Nucleus accumbens (tissue), 56 donors: ENCODE results near the gene DEPDC1.
"Not testable (repeated sequence)": the region's sequence is repeated elsewhere in the genome, so short reads cannot be mapped to it uniquely, and the experiment has no call there.

ENCODE experiments used
- DNase-seq, 56 donors: peaks; one replicate each; lab custom pipeline; 2025; lab: John Stamatoyannopoulos, UW

DEPDC1 gene, protein sequence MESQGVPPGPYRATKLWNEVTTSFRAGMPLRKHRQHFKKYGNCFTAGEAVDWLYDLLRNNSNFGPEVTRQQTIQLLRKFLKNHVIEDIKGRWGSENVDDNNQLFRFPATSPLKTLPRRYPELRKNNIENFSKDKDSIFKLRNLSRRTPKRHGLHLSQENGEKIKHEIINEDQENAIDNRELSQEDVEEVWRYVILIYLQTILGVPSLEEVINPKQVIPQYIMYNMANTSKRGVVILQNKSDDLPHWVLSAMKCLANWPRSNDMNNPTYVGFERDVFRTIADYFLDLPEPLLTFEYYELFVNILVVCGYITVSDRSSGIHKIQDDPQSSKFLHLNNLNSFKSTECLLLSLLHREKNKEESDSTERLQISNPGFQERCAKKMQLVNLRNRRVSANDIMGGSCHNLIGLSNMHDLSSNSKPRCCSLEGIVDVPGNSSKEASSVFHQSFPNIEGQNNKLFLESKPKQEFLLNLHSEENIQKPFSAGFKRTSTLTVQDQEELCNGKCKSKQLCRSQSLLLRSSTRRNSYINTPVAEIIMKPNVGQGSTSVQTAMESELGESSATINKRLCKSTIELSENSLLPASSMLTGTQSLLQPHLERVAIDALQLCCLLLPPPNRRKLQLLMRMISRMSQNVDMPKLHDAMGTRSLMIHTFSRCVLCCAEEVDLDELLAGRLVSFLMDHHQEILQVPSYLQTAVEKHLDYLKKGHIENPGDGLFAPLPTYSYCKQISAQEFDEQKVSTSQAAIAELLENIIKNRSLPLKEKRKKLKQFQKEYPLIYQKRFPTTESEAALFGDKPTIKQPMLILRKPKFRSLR

DNA sequence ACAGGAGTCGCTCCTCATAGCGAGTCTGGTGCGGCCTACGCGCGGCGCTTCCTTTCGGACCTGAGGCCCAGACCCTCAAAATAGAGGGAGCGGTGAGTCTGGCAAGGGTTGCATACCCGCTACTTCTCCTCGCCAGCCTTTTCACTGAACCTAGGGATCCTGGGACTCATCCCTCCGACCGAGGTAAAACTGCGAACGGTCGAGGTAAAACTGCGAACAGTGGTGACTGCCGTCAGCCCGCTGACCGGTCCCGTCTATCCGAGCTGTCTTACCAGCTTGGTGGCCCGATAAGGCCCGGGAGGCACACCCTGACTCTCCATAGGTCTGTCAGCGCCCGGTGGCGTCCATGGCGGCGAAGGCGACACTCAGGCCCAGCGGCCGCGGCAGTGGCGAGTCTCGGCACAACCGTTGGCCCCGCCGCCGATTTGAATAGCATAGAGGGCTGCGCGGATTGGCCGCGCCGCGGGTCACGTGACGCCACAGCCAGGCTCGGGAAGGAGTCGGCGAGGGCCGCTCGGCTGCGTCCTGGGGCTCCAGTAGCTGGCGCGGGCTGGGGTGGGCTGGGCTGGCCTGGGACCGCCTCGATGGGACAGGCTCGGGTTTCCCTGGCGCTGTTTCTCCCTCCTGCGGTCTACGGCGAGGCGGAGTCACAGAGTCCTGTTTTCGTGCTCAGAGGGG, at the start of gene DEPDC1:
Gene DEPDC1, minus strand, starts transcription at position 403 of the 678 bp plus-strand sequence. Its CDS starts 83 bp downstream, at position 320.
- peak; percentile 47 to 93 (median 82) for DNase-seq

DNA sequence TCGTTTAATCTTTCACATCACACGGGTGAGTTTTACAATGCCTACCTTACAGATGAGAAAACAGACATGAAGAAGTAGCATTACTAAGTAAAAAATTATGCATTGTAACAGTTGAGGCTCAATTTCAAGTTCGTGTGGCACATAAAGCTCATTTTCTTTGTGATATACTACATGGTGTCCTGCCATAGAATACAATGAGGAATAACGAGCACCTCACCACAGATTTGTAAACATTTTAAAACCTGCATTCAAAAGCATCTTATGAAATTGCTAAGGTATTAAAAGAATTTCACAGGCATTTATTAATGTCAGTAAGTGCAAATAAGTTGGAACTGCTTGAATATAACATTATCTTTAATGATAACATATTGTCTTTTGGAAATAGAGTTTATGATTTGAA, 47.8 kb upstream of the DEPDC1 start:
- DNase-seq, result no peak

DNA sequence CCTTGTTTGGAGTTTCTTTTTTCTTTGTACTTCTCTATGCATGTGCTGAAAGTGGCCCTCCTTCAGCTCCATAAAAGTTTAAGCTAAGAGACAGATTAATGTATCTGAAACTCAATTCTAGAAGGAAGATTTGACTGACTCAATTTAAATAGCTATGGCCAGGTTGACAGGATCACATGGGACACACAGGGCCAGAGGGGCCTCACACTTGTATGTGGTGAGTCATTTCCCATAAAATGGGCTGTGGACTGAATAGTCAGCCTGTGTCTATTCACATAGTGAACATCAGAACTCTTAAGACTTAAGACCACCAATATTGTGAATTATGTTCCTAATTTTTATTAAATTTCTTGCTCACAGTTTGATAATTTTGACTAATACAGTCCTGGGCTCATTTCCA, 45.7 kb upstream of the DEPDC1 start:
- DNase-seq, result no peak

DNA sequence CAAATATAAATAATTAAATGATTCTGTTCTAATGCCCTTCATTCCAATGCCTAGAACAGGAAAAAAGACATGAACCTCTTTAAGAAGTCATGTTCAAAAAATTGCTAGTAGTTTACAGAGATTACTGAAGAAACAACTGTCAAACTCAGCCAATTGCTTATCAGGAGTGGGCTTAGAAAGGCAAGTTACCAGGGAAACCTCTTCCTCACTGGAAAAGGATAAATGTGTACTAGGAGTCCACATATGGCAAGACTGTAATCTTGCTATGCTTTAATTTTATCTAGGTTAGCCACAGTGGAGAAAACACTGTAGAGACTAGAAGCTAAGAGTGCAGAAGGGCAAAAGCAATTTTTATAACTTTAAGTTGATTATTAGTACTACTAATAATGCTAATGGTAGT, 42.1 kb upstream of the DEPDC1 start:
- DNase-seq, result no peak

DNA sequence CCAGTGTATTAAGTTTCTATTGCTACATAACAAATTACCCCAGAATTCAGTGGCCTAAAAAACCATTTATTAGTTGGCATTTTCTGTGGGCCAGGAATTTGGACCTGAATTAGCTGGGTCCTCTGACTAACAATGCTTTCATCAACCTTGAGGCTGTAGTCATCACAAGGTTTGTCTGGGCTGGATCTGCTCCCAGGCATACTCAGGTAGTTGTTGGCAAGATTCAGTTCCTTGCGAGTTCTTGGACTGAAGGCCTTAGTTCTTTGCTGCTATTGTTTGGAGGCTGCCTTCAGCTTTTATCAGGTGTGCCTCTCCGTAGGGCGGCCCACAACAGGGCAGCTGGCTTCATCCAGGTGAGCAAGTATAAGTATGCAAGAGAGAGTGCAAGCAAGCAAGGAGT, 31.4 kb upstream of the DEPDC1 start:
- DNase-seq, result no peak

DNA sequence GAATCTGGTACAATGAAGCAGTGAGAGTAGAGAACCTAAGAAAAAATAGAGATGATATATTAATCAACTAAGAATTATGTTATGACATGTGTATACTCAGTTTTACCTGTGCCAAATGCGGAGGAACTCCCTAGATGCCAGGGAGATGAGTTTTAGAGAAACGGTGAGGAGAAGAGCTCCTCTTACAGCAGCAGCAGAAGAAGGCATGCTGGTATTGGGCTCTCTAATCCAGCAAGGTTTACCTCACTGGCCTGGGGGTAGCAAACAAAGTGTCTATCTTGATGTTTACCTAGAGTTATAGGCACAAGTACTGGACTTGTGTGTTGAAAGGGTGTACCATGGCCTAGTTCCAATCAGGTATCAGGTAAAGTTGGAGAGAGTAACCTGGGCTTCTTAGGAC, 28.9 kb upstream of the DEPDC1 start:
- no peak for DNase-seq

DNA sequence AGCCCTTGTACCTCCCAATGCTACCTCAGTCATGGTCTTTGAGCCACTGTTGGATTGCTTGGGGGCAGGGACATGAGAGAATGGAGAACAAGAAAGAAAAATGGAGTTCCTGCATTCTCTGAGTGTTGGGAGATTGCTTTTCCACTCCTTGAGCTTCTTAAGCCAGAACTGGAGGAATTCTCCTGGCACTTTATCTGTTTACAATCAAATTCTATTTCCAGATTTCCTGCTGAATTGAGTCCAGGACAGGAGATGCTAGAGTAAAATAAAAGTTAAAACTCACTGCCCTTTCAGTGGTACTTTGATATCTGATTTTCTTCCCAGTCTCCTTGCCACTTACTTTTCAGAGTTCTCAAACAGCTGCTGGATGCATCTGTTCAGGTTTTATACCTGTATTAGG, 24.4 kb upstream of the DEPDC1 start:
- DNase-seq, result no peak

DNA sequence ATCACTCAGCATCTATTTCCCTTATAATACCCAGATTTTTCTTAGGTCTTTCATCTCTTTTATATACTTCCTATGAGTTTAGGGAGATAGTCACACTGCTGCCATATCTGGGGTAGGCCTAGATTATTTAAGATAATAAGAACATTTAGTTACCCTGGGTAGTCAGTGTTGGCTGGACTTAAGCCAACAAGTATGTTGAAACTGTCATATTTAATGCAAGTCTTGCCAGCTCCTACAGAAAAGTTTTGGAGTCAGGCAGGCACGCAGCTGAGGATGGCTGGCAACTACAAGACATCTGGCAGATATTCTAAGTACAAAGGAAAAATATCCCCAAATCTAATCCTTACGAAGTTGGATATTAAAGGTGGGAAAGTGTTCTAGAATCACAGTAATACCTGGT, 19.2 kb upstream of the DEPDC1 start:
- no peak for DNase-seq

DNA sequence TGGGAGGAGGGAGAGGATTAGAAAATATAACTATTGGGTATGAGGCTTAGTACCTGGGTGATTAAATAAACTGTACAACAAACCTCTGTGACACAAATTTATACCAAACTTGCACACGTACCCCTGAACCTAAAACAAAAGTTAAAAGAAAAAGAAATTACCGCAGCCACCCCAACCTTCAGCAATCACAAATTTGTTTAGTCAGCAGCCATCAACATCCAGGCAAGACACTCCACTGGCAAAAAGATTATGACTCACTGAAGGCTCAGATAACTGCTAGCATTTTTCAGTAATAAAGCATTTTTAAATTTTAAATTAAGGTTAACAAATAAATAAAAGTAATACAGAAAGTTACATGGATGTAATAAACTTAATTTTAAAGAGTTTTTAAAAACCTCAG, 14.4 kb upstream of the DEPDC1 start:
- no peak for DNase-seq

DNA sequence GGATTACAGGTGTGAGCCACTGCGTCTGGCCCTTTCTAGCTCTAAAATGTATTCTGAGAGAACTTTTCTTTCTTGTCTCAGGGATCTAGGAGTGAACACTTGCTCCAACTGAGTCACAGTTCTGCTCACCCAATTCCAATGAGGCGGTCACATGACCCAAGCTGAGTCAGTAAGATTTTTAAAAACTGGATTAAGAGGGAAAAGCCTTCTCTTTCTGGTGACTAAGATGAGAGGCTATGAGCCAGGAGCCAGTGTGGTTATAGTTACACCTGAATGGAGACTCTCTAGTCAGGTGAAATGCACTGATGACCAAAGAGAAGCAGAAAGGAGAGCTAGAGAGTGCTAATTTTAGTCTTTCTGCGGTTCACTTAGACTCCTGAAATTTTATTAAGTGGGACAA, 9.5 kb upstream of the DEPDC1 start:
- DNase-seq, result no peak

DNA sequence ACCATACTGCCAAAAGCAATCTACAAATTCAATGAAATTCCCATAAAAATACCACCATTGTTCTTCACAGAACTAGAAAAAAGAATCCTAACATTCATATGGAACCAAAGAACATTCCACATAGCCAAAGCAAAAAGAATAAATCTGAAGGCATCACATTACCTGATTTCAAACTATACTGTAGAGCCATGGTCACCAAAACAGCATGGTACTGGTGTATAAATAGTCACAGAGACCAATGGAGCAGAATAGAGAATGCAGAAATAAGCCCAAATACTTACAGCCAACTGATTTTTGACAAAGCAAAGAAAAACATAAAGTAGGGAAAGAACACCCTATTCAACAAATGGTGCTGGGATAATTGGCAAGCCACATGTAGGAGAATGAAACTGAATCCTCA, 6.2 kb upstream of the DEPDC1 start:
- DNase-seq, result no peak

DNA sequence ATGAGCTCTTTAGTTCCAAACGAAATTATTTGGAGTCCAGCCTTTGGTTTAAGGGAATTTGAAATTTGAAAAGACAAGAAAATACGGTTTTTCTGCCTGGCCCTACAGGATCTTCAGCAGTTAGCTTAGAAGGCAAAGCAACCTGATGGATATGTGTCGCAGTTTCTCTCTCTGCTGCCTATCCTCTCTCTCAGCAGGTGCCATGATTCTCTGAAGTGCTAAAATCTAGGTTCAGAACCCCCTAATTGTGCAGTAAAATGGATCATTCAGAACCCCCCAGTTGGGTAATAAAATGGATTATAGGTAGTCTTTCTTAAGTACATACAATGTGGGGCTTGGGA, 446 bp upstream of the DEPDC1 start:
- DNase-seq, result no peak

DNA sequence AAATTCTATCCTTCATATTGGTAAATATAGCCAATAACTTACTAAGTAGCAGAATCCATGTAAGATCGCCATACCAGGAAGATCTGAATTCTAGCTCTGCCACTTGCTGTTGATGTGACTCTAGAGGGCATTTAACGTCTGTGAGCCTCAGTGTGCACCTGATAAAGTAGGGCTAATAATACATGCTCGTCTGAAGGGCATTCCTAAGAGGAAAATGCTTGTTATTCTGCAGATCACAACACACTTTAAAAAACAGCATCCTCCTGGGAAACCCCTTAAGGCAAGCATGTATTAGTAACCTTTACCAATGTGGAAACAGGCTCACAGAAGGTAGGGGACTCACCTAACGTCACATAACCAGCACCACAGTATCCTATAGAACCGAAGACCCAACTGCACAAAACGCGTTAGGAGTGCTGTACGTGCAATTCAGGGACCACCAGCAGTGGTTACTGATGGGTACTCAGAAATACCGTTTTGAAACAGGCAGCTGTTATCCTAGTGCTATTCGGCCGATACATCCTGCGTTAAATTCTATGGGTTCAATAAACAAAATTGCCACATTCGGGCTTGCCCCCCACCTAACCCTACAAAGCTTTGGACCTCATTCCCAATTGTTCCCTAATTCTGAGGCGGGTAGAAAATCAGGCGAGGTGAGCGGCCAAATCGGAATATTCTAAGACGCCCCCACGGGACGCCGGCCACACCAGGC, 758 bp downstream of the DEPDC1 start:
- DNase-seq, result no peak

DNA sequence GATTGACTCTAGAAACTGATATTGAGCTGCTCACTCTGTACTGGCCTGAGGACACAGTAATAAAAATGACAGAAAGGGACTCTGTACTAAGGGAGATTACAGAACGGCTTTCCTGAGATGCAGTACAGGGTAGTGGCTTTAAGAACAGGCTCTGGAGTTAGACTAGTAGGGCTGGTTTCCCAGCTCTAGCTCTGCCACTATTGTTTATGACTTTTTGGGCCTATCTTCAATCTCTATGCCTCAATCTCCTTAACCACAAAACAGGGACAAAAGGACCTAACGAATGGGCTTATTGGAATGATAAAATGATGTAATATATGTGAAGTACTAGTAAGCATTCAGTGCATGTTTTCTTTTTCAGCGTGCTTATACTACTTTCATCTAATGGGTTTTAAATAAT, 1.4 kb downstream of the DEPDC1 start:
- DNase-seq, result no peak

DNA sequence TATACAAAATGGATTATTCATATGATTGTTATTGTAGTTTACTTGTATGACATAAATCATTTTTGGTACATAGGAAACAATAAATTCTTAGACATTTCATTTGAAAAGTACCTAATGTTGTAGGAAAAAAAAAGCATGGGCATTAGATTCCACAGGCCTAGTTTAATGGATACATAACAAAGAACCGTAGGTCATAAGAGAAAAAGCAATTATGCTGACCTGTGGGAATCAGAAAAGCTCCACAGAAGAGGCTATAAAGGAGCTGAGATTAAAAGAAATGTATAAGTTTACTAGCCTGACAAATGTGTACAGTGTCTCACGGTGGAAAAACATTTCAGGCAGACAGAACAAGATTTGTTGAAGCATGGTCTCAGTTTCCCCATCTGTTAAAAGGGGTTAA, 3.7 kb downstream of the DEPDC1 start:
- DNase-seq, result no peak

DNA sequence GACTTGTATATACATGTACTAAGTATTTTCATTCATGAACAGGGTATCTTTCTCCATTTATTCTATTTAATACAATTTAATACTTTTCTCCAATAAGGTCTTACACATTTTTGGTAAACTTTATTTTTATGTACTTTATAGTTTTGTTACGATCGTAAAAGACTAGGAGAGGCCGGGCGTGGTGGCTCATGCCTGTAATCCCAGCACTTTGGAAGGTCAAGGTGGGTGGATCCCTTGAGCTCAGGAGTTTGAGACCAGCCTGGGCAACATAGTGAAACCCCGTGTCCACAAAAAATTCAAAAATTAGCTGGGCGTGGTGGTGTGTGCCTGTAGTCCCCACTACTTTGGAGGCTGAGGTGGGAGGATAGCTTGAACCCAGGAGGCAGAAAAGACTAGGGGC, 4.6 kb downstream of the DEPDC1 start:
- not testable (repeated sequence) for DNase-seq

DNA sequence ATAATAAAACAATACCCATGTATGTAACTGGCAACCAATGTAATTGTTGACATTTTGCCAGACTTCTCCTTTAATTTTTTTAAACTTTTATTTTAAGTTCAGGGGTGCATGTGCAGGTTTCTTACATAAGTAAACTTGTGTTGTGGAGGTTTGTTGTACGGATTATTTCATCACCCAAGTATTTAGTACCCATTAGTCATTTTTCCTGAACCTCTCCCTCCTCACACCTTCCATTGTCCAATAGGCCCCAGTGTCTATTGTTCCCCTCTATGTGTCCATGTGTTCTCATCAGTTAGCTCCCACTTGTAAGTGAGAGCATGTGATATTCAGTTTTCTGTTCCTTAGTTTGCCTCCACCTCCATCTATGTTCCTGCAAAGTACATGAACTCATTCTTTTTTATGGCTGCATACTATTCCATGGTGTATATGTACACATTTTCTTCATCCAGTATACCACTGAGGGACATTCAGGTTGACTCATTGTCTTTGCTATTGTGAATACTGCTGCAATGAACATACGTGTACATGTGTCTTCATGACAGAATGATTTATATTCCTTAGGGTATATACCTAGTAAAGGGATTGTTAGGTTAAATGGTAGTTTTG, 6.7 kb downstream of the DEPDC1 start:
- DNase-seq, result no peak

DNA sequence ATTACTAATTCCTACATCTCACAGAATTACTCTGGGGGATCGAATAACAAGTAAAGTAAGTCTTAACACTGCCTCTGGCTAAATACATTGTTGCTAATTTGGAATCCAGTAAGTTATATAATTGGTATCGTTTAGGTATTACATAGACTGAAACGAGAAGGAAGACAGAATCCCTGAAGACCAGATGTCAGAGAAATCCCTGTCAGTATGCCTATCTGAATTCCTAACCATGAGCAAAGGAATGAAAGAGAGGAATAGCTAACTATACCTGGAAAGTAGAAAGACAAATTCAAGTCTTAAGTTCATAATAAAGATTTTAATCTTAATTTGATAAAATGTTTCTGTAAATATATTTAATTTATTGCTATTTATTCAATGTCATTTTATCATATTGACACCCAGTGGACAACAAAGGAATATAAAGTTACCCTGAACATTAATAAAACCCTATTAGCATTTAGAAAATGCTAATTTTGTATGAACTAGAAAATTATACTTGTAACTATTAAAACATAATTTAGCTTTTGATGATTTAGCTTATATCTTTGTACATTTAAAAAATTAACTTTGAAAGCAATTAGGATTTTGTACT, 11.4 kb downstream of the DEPDC1 start:
- no peak for DNase-seq

DNA sequence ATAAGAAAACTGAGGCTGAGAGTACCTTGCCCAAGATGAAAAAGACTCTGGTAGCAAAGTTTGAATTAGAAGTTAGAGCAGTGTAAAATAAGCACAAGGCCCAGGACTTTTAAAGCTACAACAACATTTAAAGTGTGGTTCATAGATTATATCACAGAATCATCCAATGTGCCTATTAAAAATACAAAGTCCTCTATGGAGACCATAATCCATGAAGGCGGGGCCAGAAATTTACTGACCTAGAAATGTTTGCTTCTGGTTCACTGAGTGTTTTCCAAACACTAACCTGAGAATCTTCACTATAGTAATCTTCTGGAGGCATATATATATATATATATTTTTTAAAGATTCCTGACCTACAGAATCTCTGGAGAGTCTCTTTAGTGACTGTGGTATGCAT, 12.3 kb downstream of the DEPDC1 start:
- DNase-seq, result no peak

DNA sequence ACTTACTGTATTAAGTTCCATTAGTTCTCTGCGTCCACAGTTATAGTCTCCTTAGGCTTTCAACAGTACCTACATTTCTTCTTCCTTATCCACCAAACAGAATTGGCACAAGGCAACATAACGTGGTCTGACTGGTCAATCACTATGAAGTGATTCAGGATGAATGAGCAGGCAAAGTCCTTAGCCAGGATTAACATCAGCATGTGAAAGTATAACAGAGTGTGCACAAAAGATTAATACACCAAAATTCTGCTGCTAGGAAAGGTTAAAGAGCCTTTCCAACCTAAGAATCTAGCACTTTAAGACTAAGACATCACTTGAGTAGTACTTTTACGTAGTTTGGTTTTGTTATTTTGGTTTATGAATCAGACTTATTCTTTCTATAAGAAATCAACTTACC, 15.8 kb downstream of the DEPDC1 start:
- no peak for DNase-seq
